PFSK-1 (cell line): ENCODE measurements around the gene CALU.

Source experiments
- FOXP2 ChIP-seq: optimal IDR thresholded peaks from 2 replicates; pipeline ENCODE3; 2011; ENCODE audit warnings: borderline replicate concordance, control low read depth, inconsistent platforms; ENCODE audit not compliant: insufficient read depth; ENCODE audit errors: extremely low read length, extremely low read depth
- POLR2AphosphoS5 ChIP-seq: IDR thresholded peaks from 2 replicates; pipeline ENCODE4 v1.6.1; 2012; ENCODE audit warnings: low read depth, mild to moderate bottlenecking, control low read depth, low read length, moderate library complexity
- SIN3A ChIP-seq: IDR thresholded peaks from 2 replicates; pipeline ENCODE4 v1.6.1; 2012; ENCODE audit warnings: mild to moderate bottlenecking, low read length, moderate library complexity, borderline replicate concordance; ENCODE audit not compliant: insufficient read depth
- TAF1 ChIP-seq: IDR thresholded peaks from 2 replicates; pipeline ENCODE4 v1.6.1; 2012; ENCODE audit warnings: low read length, control low read depth, borderline replicate concordance; ENCODE audit not compliant: insufficient read depth
- TF ChIP-seq, protein P1 (sequence below), 2 experiments: IDR thresholded peaks; 2 replicates each; pipeline versions ENCODE4 v1.6.1 to v1.8.0; 2011 to 2012; ENCODE audit warnings: low read depth in 2 of 2, low read length in 2 of 2, control low read depth in 1 of 2, inconsistent platforms in 1 of 2, mild to moderate bottlenecking in 1 of 2, moderate library complexity in 1 of 2; ENCODE audit not compliant: insufficient read depth in 1 of 2

DNA sequence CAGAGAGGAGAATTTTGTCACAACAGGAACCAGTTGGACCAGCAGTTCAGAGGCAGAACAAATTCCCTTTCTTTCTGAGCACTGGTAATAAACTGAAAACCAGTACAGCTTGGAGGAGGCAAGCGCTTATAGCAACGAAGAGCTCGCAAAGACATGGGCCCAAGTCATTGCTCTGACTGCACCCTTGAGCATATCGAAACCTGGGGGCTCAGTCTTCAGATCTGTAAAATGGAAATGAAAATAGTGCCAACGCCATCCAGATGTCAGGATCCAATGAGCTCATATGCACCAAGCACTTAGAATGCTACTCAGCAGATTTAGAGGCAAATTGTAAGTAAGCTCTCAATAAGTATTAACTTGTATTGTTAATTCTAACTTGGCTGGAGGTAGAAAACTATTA, 14.4 kb upstream of the CALU start:
- no peak for TF ChIP-seq POLR2AphosphoS5
- TF ChIP-seq, protein P1, sequence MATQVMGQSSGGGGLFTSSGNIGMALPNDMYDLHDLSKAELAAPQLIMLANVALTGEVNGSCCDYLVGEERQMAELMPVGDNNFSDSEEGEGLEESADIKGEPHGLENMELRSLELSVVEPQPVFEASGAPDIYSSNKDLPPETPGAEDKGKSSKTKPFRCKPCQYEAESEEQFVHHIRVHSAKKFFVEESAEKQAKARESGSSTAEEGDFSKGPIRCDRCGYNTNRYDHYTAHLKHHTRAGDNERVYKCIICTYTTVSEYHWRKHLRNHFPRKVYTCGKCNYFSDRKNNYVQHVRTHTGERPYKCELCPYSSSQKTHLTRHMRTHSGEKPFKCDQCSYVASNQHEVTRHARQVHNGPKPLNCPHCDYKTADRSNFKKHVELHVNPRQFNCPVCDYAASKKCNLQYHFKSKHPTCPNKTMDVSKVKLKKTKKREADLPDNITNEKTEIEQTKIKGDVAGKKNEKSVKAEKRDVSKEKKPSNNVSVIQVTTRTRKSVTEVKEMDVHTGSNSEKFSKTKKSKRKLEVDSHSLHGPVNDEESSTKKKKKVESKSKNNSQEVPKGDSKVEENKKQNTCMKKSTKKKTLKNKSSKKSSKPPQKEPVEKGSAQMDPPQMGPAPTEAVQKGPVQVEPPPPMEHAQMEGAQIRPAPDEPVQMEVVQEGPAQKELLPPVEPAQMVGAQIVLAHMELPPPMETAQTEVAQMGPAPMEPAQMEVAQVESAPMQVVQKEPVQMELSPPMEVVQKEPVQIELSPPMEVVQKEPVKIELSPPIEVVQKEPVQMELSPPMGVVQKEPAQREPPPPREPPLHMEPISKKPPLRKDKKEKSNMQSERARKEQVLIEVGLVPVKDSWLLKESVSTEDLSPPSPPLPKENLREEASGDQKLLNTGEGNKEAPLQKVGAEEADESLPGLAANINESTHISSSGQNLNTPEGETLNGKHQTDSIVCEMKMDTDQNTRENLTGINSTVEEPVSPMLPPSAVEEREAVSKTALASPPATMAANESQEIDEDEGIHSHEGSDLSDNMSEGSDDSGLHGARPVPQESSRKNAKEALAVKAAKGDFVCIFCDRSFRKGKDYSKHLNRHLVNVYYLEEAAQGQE (IDR thresholded peaks at IDR 0.05; ENCODE audit: insufficient read depth in 1 of 2, low read depth in 2 of 2, low read length in 2 of 2): no peak
- TF ChIP-seq TAF1: no peak
- no peak for TF ChIP-seq SIN3A
- TF ChIP-seq FOXP2: no peak
